Transverse colon (tissue), 4 donors: ENCODE measurements around the gene YTHDF1. TPM values are rescaled to one million over a fixed set of nuclear protein-coding genes. Genes with fewer than 3 reads are reported as not detected.

Experiments used
- DNase-seq: peaks from one replicate; pipeline ENCODE4 v3.0.0-alpha.2; 2019
- H3K27ac ChIP-seq, 4 donors: fragments of 200-600 bp; sonication (generic); 2 replicates each; pipeline ENCODE4 v1.5.1; 2016 to 2018; ENCODE audit warnings: inconsistent platforms in 4 of 4
- H3K27me3 ChIP-seq: fragments of 200-600 bp; sonication (generic); 2 replicates; pipeline ENCODE4 v1.5.1; 2017; ENCODE audit warnings: inconsistent platforms
- H3K36me3 ChIP-seq, 4 donors: fragments of 200-600 bp; sonication (generic); 2 replicates each; pipeline ENCODE4 v1.5.1; 2017 to 2019; ENCODE audit warnings: inconsistent platforms in 4 of 4
- H3K4me1 ChIP-seq, 4 donors: fragments of 200-600 bp; sonication (generic); 2 replicates each; pipeline ENCODE4 v1.5.1; 2017 to 2020; ENCODE audit warnings: inconsistent platforms in 4 of 4
- H3K4me3 ChIP-seq, 4 donors: fragments of 200-600 bp; sonication (generic); 1 replicate in 1 of 4; 2 replicates in 3 of 4; pipeline versions ENCODE4 v1.5.1 to v1.6.1; 2017 to 2019; ENCODE audit warnings: inconsistent platforms in 4 of 4
- H3K9me3 ChIP-seq, 2 donors: fragments of 200-600 bp; sonication (generic); 2 replicates each; pipeline ENCODE4 v1.5.1; 2017 to 2019; ENCODE audit warnings: inconsistent platforms in 2 of 2
- CTCF ChIP-seq, 5 experiments: fragments of 200-600 bp in 3 of 5; fragments of 450-650 bp in 2 of 5; sonication (generic) in 3 of 5; IDR thresholded peaks; 1 replicate in 2 of 5; 2 replicates in 3 of 5; pipeline ENCODE4 v1.5.1; 2016 to 2017; ENCODE audit warnings: antibody characterized with exemption in 5 of 5, inconsistent platforms in 3 of 5, mild to moderate bottlenecking in 2 of 5, moderate library complexity in 1 of 5
- EP300 ChIP-seq: sonication (generic); formaldehyde crosslinking; IDR thresholded peaks from one replicate; pipeline ENCODE4 v1.6.1; 2017; ENCODE audit warnings: antibody characterized with exemption, low read depth
- POLR2A ChIP-seq: fragments of 450-650 bp; IDR thresholded peaks from one replicate; pipeline ENCODE4 v1.6.1; 2016; ENCODE audit warnings: antibody characterized with exemption, mild to moderate bottlenecking, moderate library complexity
- POLR2AphosphoS5 ChIP-seq, 3 donors: sonication (generic); formaldehyde crosslinking; IDR thresholded peaks; one replicate each; pipeline ENCODE4 v1.6.1; 2016; ENCODE audit warnings: antibody characterized with exemption in 3 of 3
- WGBS, 2 donors: methylation state at CpG; one replicate each; pipeline ENCODE4 v1.1.5; 2018; ENCODE audit warnings: low coverage in 1 of 2; 5-methylcytosine and 5-hydroxymethylcytosine counted together
- in situ Hi-C, 4 donors: fragments of 200-750 bp; cut with MboI; loops; one replicate each; pipeline versions ENCODE4 v1.15.0 to v1.15.1; 2017; ENCODE audit warnings: low sequenced_read_pairs in 3 of 4, low pct_ligation_motif_present in 1 of 4, low pct_unique_long_range_greater_than_20kb in 1 of 4
- intact Hi-C: fragments of 100-400 bp; cut with DNase I; formaldehyde crosslinking; loops from one replicate; pipeline ENCODE4 v1.15.1; 2023; ENCODE audit warnings: low total_unique reads
- total RNA-seq, 4 donors: library from RNA; depleted of rRNA; stranded (reverse); fragments of >200 nt; gene quantifications; one replicate each; pipeline ENCODE4 v1.1.0, GENCODE V29; 2016

Gene YTHDF1
- total RNA-seq, 4 donors from 2014 or later: 29.4 to 35.2 (median 32.9) TPM

DNA sequence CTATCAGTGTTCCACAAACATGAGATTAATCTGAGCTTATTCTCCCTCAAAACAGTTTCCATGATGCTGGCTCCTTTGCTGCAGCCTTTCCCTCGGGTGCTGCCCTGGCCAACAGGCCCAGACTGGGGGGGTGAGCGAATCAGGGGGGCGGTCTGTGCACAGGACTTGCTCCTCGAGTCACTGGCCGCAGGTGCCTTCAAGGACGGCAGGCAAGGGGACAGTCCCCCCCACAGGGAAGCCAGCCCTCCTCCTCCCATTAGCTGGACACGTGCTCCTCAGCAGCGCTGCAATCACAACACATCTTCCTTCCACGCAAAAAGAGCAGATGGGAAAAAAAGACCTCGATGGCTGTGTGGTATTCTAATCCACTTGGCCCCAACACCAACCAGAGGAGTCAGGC lies 10.0 kb downstream of the YTHDF1 start:
- in situ Hi-C loops (no loop called here), intact Hi-C loops (no loop called here)
- Histone ChIP-seq H3K4me3 (no peak overlapping the region), H3K27me3 (no peaks in the 10 kb centered on the region), H3K9me3 (no peaks in the 10 kb centered on the region), H3K36me3 (peaks cover 0 to 44% (median 22%) of the 10 kb centered on the region in 4 donors), H3K27ac (no peak overlapping the region), H3K4me1 (no peaks in the 10 kb centered on the region)
- DNase-seq: no peak
- 82% methylated on average over 8 of the region's 10 CpGs; no CpG with 5 or more reads in 1 of the 2 donors for WGBS, 2 donors
- TF ChIP-seq POLR2A: no peak

DNA sequence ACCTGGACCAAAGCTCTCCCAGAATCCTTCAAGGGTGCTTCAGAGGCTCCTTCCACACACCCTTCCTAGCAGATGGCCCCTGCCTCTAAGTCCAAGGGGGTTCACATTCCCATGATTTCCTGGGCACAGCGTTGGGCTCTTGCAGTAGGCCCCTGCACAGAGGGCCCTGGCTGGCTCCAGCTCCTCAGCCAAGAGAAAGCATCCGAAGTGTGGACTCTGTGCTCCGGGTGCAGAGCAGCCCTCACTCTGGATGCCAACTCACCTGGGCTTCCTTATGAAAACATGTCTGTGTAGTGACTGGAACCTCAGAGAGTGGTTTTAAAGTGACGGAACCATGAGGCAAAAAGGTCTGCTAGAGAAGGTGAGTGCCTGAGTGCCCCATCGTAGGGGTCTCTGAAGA lies 11.6 kb downstream of the YTHDF1 start:
- DNase-seq: no peak
- Histone ChIP-seq H3K27ac (no peak overlapping the region), H3K4me3 (no peak overlapping the region), H3K9me3 (no peaks in the 10 kb centered on the region), H3K27me3 (no peaks in the 10 kb centered on the region), H3K36me3 (peaks cover 0 to 44% (median 22%) of the 10 kb centered on the region in 4 donors), H3K4me1 (no peaks in the 10 kb centered on the region)
- intact Hi-C loops: no loop called here
- in situ Hi-C loops: no loop called here
- TF ChIP-seq POLR2AphosphoS5 (IDR thresholded peaks at IDR 0.05): no peak
- no peak for TF ChIP-seq CTCF (IDR thresholded peaks at IDR 0.05)
- TF ChIP-seq EP300: no peak
- no peak for TF ChIP-seq POLR2A
- WGBS, 2 donors: 100% methylated on average over 4 of the region's 5 CpGs; no CpG with 5 or more reads in 1 of the 2 donors

GRCh38 chr20:63202811-63203526 lies 13.0 kb downstream of the YTHDF1 start:
- Histone ChIP-seq H3K27me3 (no peaks in the 10 kb centered on the region), H3K36me3 (peaks cover 0 to 37% (median 18%) of the 10 kb centered on the region in 4 donors), H3K4me1 (peaks cover 0 to 8% (median 2%) of the 10 kb centered on the region in 4 donors), H3K27ac (no peak overlapping the region), H3K4me3 (no peak overlapping the region), H3K9me3 (no peaks in the 10 kb centered on the region)
- DNase-seq: no peak
- WGBS, 2 donors: 94% methylated on average over 25 of the region's 29 CpGs; no CpG with 5 or more reads in 1 of the 2 donors
- in situ Hi-C loops: no loop called here
- TF ChIP-seq EP300 (no peak), POLR2AphosphoS5 (IDR thresholded peaks at IDR 0.05) (no peak), CTCF (IDR thresholded peaks at IDR 0.05) (no peak), POLR2A (no peak)
- intact Hi-C loops: no loop called here

DNA sequence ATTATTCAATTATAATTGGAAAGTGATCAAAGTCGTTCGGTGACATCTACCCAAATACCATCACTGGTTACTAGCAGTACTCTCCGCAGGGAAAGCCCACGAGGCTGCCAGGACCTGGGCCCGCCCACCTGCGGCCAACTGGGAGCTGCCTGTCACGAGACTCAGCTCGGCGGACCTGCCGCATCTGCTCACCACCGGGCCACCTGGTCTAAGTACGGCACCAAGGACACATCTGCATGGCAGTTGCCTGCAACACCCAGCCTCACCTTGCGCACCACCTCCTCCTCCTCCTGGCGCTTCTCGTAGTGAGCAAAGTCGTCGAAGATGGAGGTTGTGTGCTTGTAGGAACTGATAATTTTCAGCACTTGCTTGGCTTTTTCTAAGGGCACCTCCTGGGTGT lies 13.9 kb downstream of the YTHDF1 start:
- Histone ChIP-seq H3K27me3 (no peaks in the 10 kb centered on the region), H3K36me3 (peaks cover 0 to 37% (median 18%) of the 10 kb centered on the region in 4 donors), H3K27ac (no peak overlapping the region), H3K4me3 (no peak overlapping the region), H3K4me1 (peaks cover 0 to 16% (median 3%) of the 10 kb centered on the region in 4 donors), H3K9me3 (no peaks in the 10 kb centered on the region)
- TF ChIP-seq CTCF (IDR thresholded peaks at IDR 0.05): no peak
- WGBS, 2 donors: 93 to 100% methylated on average over 2 to 17 of the region's 17 CpGs
- in situ Hi-C loops: no loop called here
- no peak for DNase-seq
- intact Hi-C loops: no loop called here

GRCh38 chr20:63198606-63199005 lies 17.3 kb downstream of the YTHDF1 start:
- in situ Hi-C loops: no loop called here
- no peaks in the 10 kb centered on the region for H3K9me3 ChIP-seq
- no peak for TF ChIP-seq EP300
- TF ChIP-seq POLR2A: no peak
- no peak for TF ChIP-seq CTCF (IDR thresholded peaks at IDR 0.05)
- no peak for TF ChIP-seq POLR2AphosphoS5 (IDR thresholded peaks at IDR 0.05)
- no peak overlapping the region for H3K27ac ChIP-seq
- peaks cover 0 to 31% (median 12%) of the 10 kb centered on the region in 4 donors for H3K36me3 ChIP-seq
- intact Hi-C loops: no loop called here
- H3K4me1 ChIP-seq: peaks cover 0 to 17% (median 3%) of the 10 kb centered on the region in 4 donors
- H3K27me3 ChIP-seq: no peaks in the 10 kb centered on the region
- WGBS, 2 donors: 80 to 92% methylated on average over 2 to 7 of the region's 7 CpGs
- H3K4me3 ChIP-seq: no peak overlapping the region
- DNase-seq: no peak
